AG08395 (cell line): ENCODE data around the gene SCG3.
"Not testable (repeated sequence)": the region's sequence is repeated elsewhere in the genome, so short reads cannot be mapped to it uniquely, and the experiment has no call there.

Source experiments
- DNase-seq: peaks from one replicate; pipeline ENCODE4 v3.0.0; 2012; ENCODE audit warnings: mixed read lengths, low spot score

SCG3 gene

GRCh38 chr15:51681303-51681963 lies at the start of gene SCG3:
Gene SCG3 (plus strand): TSS chr15:51681503. CDS start chr15:51681756, 253 bp downstream.
- DNase-seq: peak; percentile 62

- no peak for DNase-seq
Observed at GRCh38 chr15:51634591-51635198, 46.6 kb upstream of the SCG3 start.

- DNase-seq: no peak
Observed at GRCh38 chr15:51641490-51642130, 39.7 kb upstream of the SCG3 start.

GRCh38 chr15:51642696-51643095 lies 38.6 kb upstream of the SCG3 start:
- DNase-seq: no peak

- peak; percentile 63 for DNase-seq
Observed at GRCh38 chr15:51647128-51647562, 34.2 kb upstream of the SCG3 start.

GRCh38 chr15:51648101-51648500 lies 33.2 kb upstream of the SCG3 start:
- DNase-seq: not testable (repeated sequence)

- DNase-seq: not testable (repeated sequence)
Observed at GRCh38 chr15:51648643-51649042, 32.7 kb upstream of the SCG3 start.

GRCh38 chr15:51649659-51650521 lies 31.4 kb upstream of the SCG3 start:
- DNase-seq: peak; percentile 77

- no peak for DNase-seq
Observed at GRCh38 chr15:51652084-51652668, 29.1 kb upstream of the SCG3 start.

- not testable (repeated sequence) for DNase-seq
Observed at GRCh38 chr15:51655401-51656057, 25.8 kb upstream of the SCG3 start.

GRCh38 chr15:51658664-51659063 lies 22.6 kb upstream of the SCG3 start:
- no peak for DNase-seq

GRCh38 chr15:51661072-51661471 lies 20.2 kb upstream of the SCG3 start:
- DNase-seq: no peak

GRCh38 chr15:51667478-51667877 lies 13.8 kb upstream of the SCG3 start:
- DNase-seq: no peak

- DNase-seq: no peak
Observed at GRCh38 chr15:51668446-51668845, 12.9 kb upstream of the SCG3 start.

GRCh38 chr15:51669381-51669780 lies 11.9 kb upstream of the SCG3 start:
- DNase-seq: no peak

- DNase-seq: no peak
Observed at GRCh38 chr15:51672155-51672687, 9.1 kb upstream of the SCG3 start.

GRCh38 chr15:51672913-51673857 lies 8.1 kb upstream of the SCG3 start:
- DNase-seq: no peak

- no peak for DNase-seq
Observed at GRCh38 chr15:51675234-51675633, 6.1 kb upstream of the SCG3 start.

GRCh38 chr15:51677021-51677420 lies 4.3 kb upstream of the SCG3 start:
- DNase-seq: no peak

- DNase-seq: no peak
Observed at GRCh38 chr15:51677452-51677851, 3.9 kb upstream of the SCG3 start.
